ENCODE results near the gene ATG4B.

ATG4B gene

DNA sequence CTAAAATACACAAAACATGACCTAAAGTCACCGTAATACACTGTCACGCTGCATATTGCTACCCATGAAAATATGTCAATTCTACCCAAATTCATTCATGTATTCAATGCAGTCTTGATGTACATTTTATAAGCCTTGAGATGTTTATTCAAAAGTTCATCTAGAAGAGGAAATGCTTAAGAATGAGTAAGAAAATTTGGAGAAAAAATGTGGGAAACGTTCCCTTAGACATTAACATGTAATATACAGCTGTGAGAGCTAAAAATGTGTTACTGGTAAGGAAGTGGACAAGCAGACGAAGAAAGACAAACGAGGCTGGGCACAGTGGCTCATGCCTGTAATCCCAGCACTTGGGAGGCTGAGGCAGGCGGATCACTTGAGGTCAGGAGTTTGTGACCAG, 37.9 kb upstream of the ATG4B start:
- TF ChIP-seq, protein P1, sequence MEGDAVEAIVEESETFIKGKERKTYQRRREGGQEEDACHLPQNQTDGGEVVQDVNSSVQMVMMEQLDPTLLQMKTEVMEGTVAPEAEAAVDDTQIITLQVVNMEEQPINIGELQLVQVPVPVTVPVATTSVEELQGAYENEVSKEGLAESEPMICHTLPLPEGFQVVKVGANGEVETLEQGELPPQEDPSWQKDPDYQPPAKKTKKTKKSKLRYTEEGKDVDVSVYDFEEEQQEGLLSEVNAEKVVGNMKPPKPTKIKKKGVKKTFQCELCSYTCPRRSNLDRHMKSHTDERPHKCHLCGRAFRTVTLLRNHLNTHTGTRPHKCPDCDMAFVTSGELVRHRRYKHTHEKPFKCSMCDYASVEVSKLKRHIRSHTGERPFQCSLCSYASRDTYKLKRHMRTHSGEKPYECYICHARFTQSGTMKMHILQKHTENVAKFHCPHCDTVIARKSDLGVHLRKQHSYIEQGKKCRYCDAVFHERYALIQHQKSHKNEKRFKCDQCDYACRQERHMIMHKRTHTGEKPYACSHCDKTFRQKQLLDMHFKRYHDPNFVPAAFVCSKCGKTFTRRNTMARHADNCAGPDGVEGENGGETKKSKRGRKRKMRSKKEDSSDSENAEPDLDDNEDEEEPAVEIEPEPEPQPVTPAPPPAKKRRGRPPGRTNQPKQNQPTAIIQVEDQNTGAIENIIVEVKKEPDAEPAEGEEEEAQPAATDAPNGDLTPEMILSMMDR (IDR thresholded peaks at IDR 0.05), result no peak

DNA sequence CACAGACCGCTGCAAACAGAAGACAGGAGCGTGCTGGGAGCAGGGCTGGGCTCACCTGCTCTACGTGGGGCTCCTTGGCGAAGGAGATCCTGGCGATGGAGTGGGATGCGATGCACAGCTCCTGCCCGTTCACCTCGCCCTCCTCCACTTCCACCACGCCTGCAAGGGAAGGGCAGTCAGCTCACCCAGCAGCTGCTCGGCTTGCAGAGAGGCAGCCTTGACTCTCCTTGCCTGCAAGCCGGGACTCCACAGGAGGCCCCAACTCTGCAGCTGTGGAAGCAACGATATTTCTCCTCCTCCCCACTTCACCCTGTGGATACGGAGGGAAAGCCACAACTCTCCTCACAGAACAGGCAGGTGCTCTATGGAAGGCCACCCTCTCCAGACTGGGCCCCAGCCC, 35.7 kb upstream of the ATG4B start:
- TF ChIP-seq, protein P1 (IDR thresholded peaks at IDR 0.05), result no peak

DNA sequence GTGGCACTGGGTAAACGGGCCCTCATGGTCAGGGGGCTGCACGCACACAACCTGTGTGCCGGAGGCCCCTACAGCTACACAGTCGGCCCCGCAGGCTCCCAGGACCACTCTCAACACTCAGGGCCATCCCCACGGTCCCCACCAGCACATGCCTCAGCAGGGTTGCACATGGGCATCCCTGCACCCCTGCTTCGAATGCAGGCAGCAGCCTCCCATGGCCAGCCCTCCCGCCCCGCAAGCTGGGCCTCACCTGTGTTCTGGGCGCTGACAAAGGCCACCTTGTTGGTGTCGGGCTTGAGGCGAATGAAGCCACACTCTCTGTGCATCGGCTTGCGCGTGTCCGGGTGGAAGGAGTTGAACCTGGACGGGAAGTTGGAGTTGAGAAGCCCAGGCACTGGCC, 34.8 kb upstream of the ATG4B start:
- TF ChIP-seq, protein P1 (IDR thresholded peaks at IDR 0.05), result no peak

DNA sequence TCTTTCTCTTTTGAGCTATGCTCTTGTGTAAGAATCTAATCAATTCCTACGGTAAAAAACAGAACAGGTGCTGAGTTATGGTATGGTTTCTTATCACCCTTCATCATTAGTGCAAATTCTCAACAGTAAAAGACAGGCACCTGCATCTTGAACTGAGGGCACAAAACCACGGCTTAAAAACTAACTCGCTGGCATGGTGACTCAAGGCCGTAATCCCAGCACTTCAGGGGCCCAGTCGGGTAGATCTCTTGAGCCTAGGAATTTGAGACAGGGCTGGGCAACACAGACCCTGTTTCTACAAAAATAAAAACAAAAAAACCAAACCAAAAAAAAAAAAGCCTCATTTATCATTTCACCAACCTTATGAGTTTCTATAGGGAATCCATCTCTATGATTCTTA, 33.8 kb upstream of the ATG4B start:
- TF ChIP-seq, protein P1 (IDR thresholded peaks at IDR 0.05), result no peak

DNA sequence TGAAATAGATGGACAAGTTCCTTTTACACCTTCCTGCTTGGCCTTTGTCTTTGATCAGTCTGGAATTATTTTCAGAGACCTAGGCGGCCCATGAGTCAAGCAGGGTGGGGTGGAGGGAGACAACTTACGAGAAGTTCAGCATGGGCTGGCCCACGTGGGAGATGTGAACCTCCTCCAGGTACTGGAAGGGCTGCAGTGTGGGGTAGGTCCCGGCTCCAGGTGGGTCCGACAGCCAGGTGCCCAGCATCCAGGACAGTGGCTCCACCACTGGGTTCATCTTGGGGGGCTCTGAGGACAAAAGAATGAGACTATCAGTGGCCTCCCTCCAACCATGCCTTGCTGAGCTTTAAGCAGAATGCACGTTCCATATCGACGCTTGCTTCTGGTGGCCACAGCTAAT, 31.3 kb upstream of the ATG4B start:
- TF ChIP-seq, protein P1 (IDR thresholded peaks at IDR 0.05), result no peak

DNA sequence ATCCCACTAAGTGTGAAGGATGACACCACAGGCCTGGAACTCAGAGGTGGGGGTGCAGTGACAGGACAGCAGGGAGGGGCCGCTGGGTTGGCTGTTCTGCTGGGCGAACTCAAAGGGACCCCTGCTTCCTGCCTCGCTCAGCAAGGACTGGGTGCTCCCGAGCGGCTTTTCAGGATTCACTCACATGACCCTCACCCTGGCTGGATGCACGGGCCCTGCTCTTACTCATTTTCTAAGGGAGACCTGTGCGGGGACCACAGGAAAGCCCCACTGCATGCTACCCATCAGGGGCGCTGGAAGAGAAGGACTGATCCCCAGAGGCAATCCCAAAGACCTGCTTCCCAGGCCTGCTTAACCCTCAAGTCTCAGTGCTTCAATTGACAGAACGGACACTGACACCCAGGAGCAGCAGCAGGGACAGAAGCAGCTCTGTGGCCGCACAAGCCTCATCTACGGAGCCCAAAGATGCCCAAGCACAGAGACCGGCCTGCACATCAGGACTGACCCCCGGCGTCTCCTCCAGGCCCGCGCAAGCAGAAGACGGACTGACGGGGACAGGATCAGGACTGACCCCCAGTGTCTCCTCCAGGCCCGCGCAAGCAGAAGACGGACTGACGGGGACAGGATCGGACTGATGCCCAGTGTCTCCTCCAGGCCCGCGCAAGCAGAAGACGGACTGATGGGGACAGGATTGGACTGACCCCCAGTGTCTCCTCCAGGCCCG, 30.2 kb upstream of the ATG4B start:
- TF ChIP-seq, protein P1 (IDR thresholded peaks at IDR 0.05), result no peak

DNA sequence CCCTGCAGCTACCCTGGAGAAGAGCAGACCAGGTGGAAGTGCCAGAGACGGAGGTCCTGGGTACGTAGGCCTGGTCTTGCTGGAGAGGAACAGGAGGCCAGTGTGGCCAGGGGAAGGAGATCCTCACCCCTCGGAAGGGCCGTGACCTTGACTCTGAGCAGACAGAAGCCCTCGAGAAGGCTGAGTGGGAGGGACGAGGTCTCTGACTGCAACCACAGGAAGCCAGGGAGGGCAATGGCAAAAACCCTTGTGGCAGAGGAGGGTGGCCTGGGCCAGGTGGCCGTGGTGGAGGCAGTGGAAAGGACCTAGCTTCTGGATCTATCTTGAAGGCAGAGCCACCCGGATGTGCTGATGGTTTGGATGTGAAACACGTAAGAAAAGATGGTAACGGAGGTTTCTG, 28.6 kb upstream of the ATG4B start:
- TF ChIP-seq, protein P1 (IDR thresholded peaks at IDR 0.05), result no peak
